Right lobe of liver (tissue), 6 donors: ENCODE measurements around the gene ANO6. TPM values are rescaled to one million over a fixed set of nuclear protein-coding genes. Genes with fewer than 3 reads are reported as not detected.

Experiments used
- ATAC-seq, 4 donors: fragments of 200-7000 bp; cut with Tn5 transposase; one replicate each; pipeline ENCODE4 v1.9.1; 2020; ENCODE audit warnings: mild to moderate bottlenecking in 4 of 4, moderate library complexity in 4 of 4
- DNase-seq, 3 donors: peaks; one replicate each; pipeline ENCODE4 v3.0.0-alpha.2; 2020
- H3K27ac ChIP-seq, 3 donors: fragments of 200-600 bp; one replicate each; pipeline ENCODE4 v1.8.0; 2022
- H3K27me3 ChIP-seq, 2 donors: fragments of 200-600 bp; one replicate each; pipeline ENCODE4 v1.8.0; 2022
- H3K36me3 ChIP-seq, 4 donors: fragments of 200-600 bp; sonication (generic) in 1 of 4; one replicate each; pipeline versions ENCODE4 v1.5.1 to v1.8.0; 2017 to 2022; ENCODE audit warnings: control low read depth in 1 of 4
- H3K4me1 ChIP-seq, 4 donors: fragments of 200-600 bp; sonication (generic) in 1 of 4; one replicate each; pipeline versions ENCODE4 v1.5.1 to v1.8.0; 2017 to 2022; ENCODE audit warnings: control low read depth in 1 of 4
- H3K4me3 ChIP-seq, 3 donors: fragments of 200-600 bp; one replicate each; pipeline ENCODE4 v1.8.0; 2022
- H3K9me3 ChIP-seq, 4 donors: fragments of 200-600 bp; sonication (generic) in 1 of 4; one replicate each; pipeline versions ENCODE4 v1.5.1 to v1.8.0; 2017 to 2022; ENCODE audit warnings: control low read depth in 1 of 4
- CTCF ChIP-seq, 4 donors: fragments of 200-600 bp in 3 of 4; fragments of 450-650 bp in 1 of 4; IDR thresholded peaks; one replicate each; pipeline versions ENCODE4 v1.5.1 to v1.8.0; 2016 to 2022; ENCODE audit warnings: antibody characterized with exemption in 4 of 4, mild to moderate bottlenecking in 2 of 4
- POLR2A ChIP-seq: fragments of 450-650 bp; IDR thresholded peaks from one replicate; pipeline ENCODE4 v1.6.1; 2017; ENCODE audit warnings: antibody characterized with exemption, mild to moderate bottlenecking
- WGBS: methylation state at CpG from one replicate; pipeline ENCODE4 v1.1.6; 2018; ENCODE audit warnings: low coverage, low lambda C conversion rate; ENCODE audit not compliant: insufficient coverage; ENCODE audit errors: missing lambda C conversion rate; 5-methylcytosine and 5-hydroxymethylcytosine counted together
- intact Hi-C, 2 donors: fragments of 100-400 bp; cut with DNase I; formaldehyde crosslinking; loops; one replicate each; pipeline versions ENCODE4 v1.11.2 to v1.14.1; 2022
- total RNA-seq, 6 experiments: library from RNA; depleted of rRNA in 2 of 6; stranded (reverse); fragments of >200 nt in 2 of 6; fragmentation: NEBNext Ultra II Directional in 3 of 6; extraction: Animal tissue kit (Norgen Biotek cat#: 25700) in 3 of 6; gene quantifications; one replicate each; pipeline versions ENCODE4 v1.1.0 to v1.2.4, GENCODE V29; 2016 to 2023
- donor health status: DM: no; HTN: yes; CAD: no.
- donor health status: DM: no; HTN: no; CAD: no.
- donor health status: DM: no; HTN: no; CAD: no.
- donor health status: DM: no; HTN: yes; CAD: no.
- donor health status: DM: no; HTN: yes; CAD: no.

Gene ANO6
- total RNA-seq, 6 experiments from 2014 or later: 41.8 to 78.5 (median 48.9) TPM

- Histone ChIP-seq H3K4me1 (peaks cover 0 to 12% (median 4%) of the 10 kb centered on the region in 4 donors), H3K27ac (no peak overlapping the region), H3K36me3 (no peaks in the 10 kb centered on the region), H3K27me3 (no peaks in the 10 kb centered on the region), H3K4me3 (no peak overlapping the region), H3K9me3 (no peaks in the 10 kb centered on the region)
- WGBS: 73% methylated on average over 4 of the region's 4 CpGs
- DNase-seq: no peak
- TF ChIP-seq CTCF (IDR thresholded peaks at IDR 0.05) (no peak), POLR2A (no peak)
- intact Hi-C loops: no loop called here
- ATAC-seq: no peak
These were observed 76.7 kb downstream of the ANO6 start for GRCh38 chr12:45292486-45293195.

GRCh38 chr12:45294906-45295305, 79.0 kb downstream of the ANO6 start:
- WGBS: 94% methylated on average over 5 of the region's 5 CpGs

GRCh38 chr12:45296046-45296586, 80.2 kb downstream of the ANO6 start:
- H3K9me3 ChIP-seq: no peaks in the 10 kb centered on the region
- TF ChIP-seq POLR2A (no peak), CTCF (IDR thresholded peaks at IDR 0.05) (no peak)
- whole genome bisulfite sequencing: 35% methylated on average over 7 of the region's 7 CpGs

More at GRCh38 chr12:45294906-45295305, 79.0 kb downstream of the ANO6 start:
- Histone ChIP-seq H3K4me3 (no peak overlapping the region), H3K27me3 (no peaks in the 10 kb centered on the region), H3K4me1 (peaks cover 0 to 12% (median 4%) of the 10 kb centered on the region in 4 donors), H3K36me3 (no peaks in the 10 kb centered on the region), H3K27ac (no peak overlapping the region), H3K9me3 (no peaks in the 10 kb centered on the region)
- intact Hi-C loops: no loop called here
- no peak for TF ChIP-seq POLR2A
- TF ChIP-seq CTCF (IDR thresholded peaks at IDR 0.05): no peak
- DNase-seq: no peak
- ATAC-seq: no peak

GRCh38 chr12:45298047-45298446, 82.2 kb downstream of the ANO6 start:
- intact Hi-C loops: no loop called here
- 82% methylated on average over 3 of the region's 4 CpGs for WGBS
- TF ChIP-seq CTCF (IDR thresholded peaks at IDR 0.05) (no peak), POLR2A (no peak)

More at GRCh38 chr12:45296046-45296586, 80.2 kb downstream of the ANO6 start:
- ATAC-seq (peak; percentile 95 to 99 (median 98)), DNase-seq (no peak)
- peaks cover 0 to 12% (median 4%) of the 10 kb centered on the region in 4 donors for H3K4me1 ChIP-seq
- H3K36me3 ChIP-seq: no peaks in the 10 kb centered on the region
- no peaks in the 10 kb centered on the region for H3K27me3 ChIP-seq
- no peak overlapping the region for H3K4me3 ChIP-seq
- intact Hi-C loops: no loop called here
- no peak overlapping the region for H3K27ac ChIP-seq

More at GRCh38 chr12:45298047-45298446, 82.2 kb downstream of the ANO6 start:
- peaks cover 0 to 12% (median 4%) of the 10 kb centered on the region in 4 donors for H3K4me1 ChIP-seq
- no peaks in the 10 kb centered on the region for H3K9me3 ChIP-seq
- no peak overlapping the region for H3K27ac ChIP-seq
- ATAC-seq (no peak), DNase-seq (no peak)
- H3K36me3 ChIP-seq: no peaks in the 10 kb centered on the region
- no peaks in the 10 kb centered on the region for H3K27me3 ChIP-seq
- no peak overlapping the region for H3K4me3 ChIP-seq
